Activated T-cell treated with anti-CD3 and anti-CD28 coated beads for 4 hours (primary cell): ENCODE data around the gene ZSCAN30.
"Not testable (repeated sequence)": the region's sequence is repeated elsewhere in the genome, so short reads cannot be mapped to it uniquely, and the experiment has no call there.

ENCODE experiments used
- DNase-seq: peaks from one replicate; pipeline ENCODE4 v3.0.0-alpha.2; 2020

ZSCAN30 gene

GRCh38 chr18:35227254-35227653 is 62.8 kb downstream of the ZSCAN30 start:
- no peak for DNase-seq

DNA sequence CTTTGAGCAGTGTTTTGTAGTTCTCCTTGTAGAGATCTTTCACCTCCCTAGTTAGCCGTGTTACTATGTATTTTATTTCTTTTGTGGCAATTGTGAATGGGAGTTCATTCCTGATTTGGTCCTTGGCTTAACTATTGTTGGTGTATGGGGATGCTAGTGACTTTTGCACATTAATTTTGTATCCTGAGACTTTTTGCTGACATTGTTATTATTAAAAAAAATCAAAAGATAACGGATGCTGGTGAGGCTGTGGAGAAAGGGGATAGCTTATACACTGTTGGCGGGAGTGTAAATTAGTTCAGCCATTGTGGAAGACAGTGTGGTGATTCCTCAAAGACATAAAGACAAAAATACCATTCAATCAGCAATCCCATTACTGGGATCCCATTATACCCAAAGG is 66.2 kb downstream of the ZSCAN30 start:
- DNase-seq: no peak

- DNase-seq: no peak
Measured at GRCh38 chr18:35220424-35220823, 69.6 kb downstream of the ZSCAN30 start.

DNA sequence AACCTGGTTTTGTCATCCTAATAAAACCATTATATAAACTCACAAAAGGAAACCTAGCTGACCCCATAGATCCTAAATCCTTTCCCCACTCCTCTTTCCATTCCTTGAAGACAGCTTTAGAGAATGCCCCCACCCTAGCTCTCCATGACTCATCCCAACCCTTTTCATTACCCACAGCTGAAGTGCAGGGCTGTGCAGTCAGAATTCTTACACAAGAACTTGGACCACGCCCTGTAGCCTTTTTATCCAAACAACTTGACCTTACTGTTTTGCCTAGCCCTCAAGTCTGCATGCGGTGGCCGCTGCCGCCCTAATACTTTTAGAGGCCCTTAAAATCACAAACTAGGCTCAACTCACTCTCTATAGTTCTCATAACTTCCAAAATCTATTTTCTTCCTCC is 70.7 kb downstream of the ZSCAN30 start:
- DNase-seq: not testable (repeated sequence)

DNA sequence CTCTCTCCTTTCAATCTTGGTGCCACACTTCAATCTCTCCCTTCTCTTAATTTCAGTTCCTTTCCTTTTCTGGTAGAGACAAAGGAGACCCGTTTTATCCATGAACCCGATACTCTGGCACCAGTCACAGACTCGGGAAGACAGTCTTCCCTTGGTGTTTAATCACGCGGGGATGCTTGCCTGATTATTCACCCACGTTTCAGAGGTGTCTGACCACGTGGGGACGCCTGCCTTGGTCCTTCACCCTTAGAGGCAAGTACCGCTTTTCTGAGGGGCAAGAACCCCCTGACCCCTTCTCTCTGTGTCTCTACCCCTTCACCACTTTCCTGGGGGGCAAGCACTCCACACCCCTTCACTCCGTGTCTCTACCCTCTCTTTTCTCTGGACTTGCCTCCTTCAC is 73.4 kb downstream of the ZSCAN30 start:
- DNase-seq: not testable (repeated sequence)

GRCh38 chr18:35215026-35215425 is 75.0 kb downstream of the ZSCAN30 start:
- no peak for DNase-seq

DNA sequence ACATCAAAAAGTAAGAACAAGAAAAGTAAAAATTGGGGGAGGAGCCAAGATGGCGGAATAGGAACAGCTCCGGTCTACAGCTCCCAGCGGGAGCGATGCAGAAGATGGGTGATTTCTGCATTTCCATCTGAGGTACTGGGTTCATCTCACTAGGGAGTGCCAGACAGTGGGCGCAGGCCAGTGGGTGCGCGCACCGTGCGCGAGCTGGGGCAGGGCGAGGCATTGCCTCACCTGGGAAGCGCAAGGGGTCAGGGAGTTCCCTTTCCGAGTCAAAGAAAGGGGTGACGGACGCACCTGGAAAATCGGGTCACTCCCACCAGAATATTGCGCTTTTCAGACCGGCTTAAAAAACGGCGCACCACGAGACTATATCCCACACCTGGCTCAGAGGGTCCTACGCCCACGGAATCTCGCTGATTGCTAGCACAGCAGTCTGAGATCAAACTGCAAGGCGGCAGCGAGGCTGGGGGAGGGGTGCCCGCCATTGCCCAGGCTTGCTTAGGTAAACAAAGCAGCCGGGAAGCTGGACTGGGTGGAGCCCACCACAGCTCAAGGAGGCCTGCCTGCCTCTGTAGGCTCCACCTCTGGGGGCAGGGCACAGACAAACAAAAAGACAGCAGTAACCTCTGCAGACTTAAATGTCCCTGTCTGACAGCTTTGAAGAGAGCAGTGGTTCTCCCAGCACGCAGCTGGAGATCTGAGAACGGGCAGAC is 84.1 kb downstream of the ZSCAN30 start:
- not testable (repeated sequence) for DNase-seq

DNA sequence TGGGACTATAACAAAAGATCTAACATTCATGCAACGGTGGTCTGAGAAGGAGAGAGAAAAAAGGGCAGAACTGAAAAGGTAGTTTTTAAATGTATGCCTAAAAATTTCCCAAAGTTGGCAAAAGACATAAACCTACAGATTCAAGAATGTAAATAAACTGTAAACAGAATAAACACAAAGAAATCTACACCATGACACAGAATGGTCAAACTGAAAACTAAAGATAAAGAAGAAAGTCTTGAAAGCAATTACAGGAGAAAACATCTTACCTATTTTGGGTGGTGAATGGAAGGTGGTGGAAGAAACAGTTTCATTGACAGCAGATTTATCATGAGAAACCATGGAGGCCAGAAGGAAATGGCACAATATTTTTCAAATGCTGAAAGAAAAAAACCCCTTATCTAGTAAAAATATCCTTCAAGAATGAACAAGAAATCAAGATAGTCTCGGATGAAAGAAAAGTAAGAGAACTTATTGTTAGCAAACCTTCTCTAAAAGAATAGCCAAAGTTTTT is 84.8 kb downstream of the ZSCAN30 start:
- no peak for DNase-seq

DNA sequence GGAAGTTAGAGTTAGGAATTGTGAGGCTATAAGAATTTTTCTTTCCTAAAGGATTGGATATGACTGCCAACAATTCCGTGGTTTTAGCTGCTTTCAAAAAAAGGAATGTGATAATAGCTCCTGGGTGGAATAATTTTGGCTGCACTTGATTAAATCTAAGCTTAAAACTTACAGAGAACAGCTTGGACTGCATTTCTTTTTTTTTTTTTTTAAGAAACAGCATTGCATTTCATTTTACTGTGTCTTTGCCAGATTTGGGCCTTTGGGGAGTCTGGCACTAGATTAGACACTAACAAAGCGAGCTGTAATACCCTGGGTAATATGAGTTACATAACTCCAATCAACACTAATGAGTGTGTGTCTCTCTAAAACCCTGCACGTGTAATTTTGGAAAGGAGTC is 87.0 kb downstream of the ZSCAN30 start:
- DNase-seq: no peak

DNA sequence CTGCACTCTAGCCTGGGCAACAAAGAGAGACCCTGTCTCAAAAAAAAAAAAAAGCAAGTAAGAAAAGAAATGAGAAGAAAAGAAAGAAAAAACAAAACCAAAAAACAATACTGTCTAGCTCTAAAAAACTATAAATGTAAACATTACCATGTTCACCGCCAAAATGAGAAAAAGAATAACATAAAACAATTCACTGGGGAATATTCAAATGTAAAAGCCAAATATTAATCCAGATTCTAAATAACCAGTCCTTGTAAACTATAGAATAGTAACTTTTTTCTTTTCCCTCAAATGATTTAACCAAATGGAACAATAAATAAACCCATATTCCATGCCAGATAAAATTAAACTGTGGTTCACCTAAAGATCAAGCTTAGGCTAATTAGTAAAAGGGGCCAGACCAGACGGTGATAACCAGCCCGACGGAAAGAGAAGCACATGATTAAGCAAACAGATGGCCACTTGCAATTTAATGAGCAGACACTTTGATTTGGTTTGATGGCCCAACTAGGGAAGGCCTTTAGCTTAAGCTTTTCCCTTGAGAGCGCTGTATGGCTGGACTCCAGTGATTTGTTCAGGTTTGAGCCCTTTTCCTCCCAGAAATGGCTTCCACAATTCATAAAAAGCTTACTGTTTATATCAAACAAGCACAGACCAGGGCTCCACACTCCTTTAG is 88.6 kb downstream of the ZSCAN30 start:
- DNase-seq: no peak
